Spleen (tissue), 7 donors: ENCODE measurements around the gene NPAS4.

ENCODE experiments used
- CTCF ChIP-seq, 11 experiments: fragments of 200-600 bp in 7 of 11; fragments of 450-650 bp in 4 of 11; sonication (generic) in 4 of 11; IDR thresholded peaks in 8 of 11; conservative IDR thresholded peaks in 3 of 11; 1 replicate in 7 of 11; 2 replicates in 4 of 11; pipeline versions ENCODE4 v1.4.0 to v1.8.0; 2016 to 2021; ENCODE audit warnings: antibody characterized with exemption in 11 of 11, inconsistent platforms in 4 of 11, mild to moderate bottlenecking in 1 of 11
- POLR2A ChIP-seq, 3 donors: fragments of 450-650 bp; IDR thresholded peaks; one replicate each; pipeline ENCODE4 v1.5.1; 2017; ENCODE audit warnings: antibody characterized with exemption in 3 of 3, mild to moderate bottlenecking in 1 of 3
- POLR2AphosphoS5 ChIP-seq, 3 donors: sonication (generic); formaldehyde crosslinking; IDR thresholded peaks; one replicate each; pipeline ENCODE4 v1.5.1; 2017; ENCODE audit warnings: antibody characterized with exemption in 3 of 3
- donor health status: DM: no; HTN: no; CAD: no; lungs with moderate emphysema.
- donor health status: DM: no; HTN: no; CAD: no.
- donor health status: DM: no; HTN: no; CAD: no.

GRCh38 chr11:66386171-66387069 is 34.4 kb upstream of the NPAS4 start:
- TF ChIP-seq POLR2A (IDR thresholded peaks at IDR 0.05) (no peak), POLR2AphosphoS5 (IDR thresholded peaks at IDR 0.05) (no peak), CTCF (IDR thresholded peaks at IDR 0.05 in 8 of 11, conservative IDR thresholded peaks at IDR 0.05 in 3 of 11) (peak; percentile 58 to 92 (median 88))
